ENCODE data around the gene INPP4B. TPM values are rescaled to one million over a fixed set of nuclear protein-coding genes. Genes with fewer than 3 reads are reported as not detected.

INPP4B gene
- total RNA-seq, result 10 to 100 TPM; 35.4 to 43.0 TPM

GRCh38 chr4:142846108-142846728 is at the start of gene INPP4B:
Gene INPP4B, minus strand, starts transcription at chr4:142846301.
- Mint-ChIP-seq H3K9me3 (no peaks in the 10 kb centered on the region), H3K4me3 (peak within 1 kb of the TSS; percentile 87), H3K36me3 (no peaks in the 10 kb centered on the region), H3K4me1 (peaks cover 9% of the 10 kb centered on the region), H3K27me3 (peaks cover 48% of the 10 kb centered on the region), H3K27ac (no peak within 1 kb of the TSS)
- ATAC-seq (ENCODE audit: low read depth) (peak; percentile 77), DNase-seq (peak; percentile 69)
- POLR2A ChIA-PET, result interaction anchor here (0.5 kb wide), 1 partner anchor 668 kb away, joined by 3 read pairs; no protein-coding TSS in a partner anchor

- Mint-ChIP-seq H3K4me3 (no peak overlapping the region), H3K27me3 (no peaks in the 10 kb centered on the region), H3K4me1 (no peaks in the 10 kb centered on the region), H3K27ac (no peak overlapping the region), H3K36me3 (no peaks in the 10 kb centered on the region), H3K9me3 (peaks cover 5% of the 10 kb centered on the region)
- POLR2A ChIA-PET, result no interaction called here
- DNase-seq, result no peak
- no peak for ATAC-seq (ENCODE audit: low read depth)
Measured at GRCh38 chr4:142893012-142893411, 46.9 kb upstream of the INPP4B start.

GRCh38 chr4:142886566-142886965 is 40.5 kb upstream of the INPP4B start:
- H3K9me3 Mint-ChIP-seq, result no peaks in the 10 kb centered on the region
- ATAC-seq (ENCODE audit: low read depth) (no peak), DNase-seq (no peak)
- no peak overlapping the region for H3K4me3 Mint-ChIP-seq
- POLR2A ChIA-PET, result no interaction called here
- H3K27ac Mint-ChIP-seq, result no peak overlapping the region
- H3K36me3 Mint-ChIP-seq, result no peaks in the 10 kb centered on the region
- H3K27me3 Mint-ChIP-seq, result peaks cover 5% of the 10 kb centered on the region
- no peaks in the 10 kb centered on the region for H3K4me1 Mint-ChIP-seq

GRCh38 chr4:142883040-142883832 is 37.1 kb upstream of the INPP4B start:
- POLR2A ChIA-PET, result no interaction called here
- Mint-ChIP-seq H3K4me1 (no peaks in the 10 kb centered on the region), H3K27me3 (peaks cover 5% of the 10 kb centered on the region), H3K4me3 (no peak overlapping the region), H3K27ac (no peak overlapping the region), H3K9me3 (no peaks in the 10 kb centered on the region), H3K36me3 (no peaks in the 10 kb centered on the region)
- DNase-seq (no peak), ATAC-seq (ENCODE audit: low read depth) (no peak)

GRCh38 chr4:142882159-142882558 is 36.1 kb upstream of the INPP4B start:
- no peak overlapping the region for H3K4me3 Mint-ChIP-seq

GRCh38 chr4:142881331-142881730 is 35.2 kb upstream of the INPP4B start:
- DNase-seq (no peak), ATAC-seq (ENCODE audit: low read depth) (no peak)
- Mint-ChIP-seq H3K4me1 (no peaks in the 10 kb centered on the region), H3K9me3 (no peaks in the 10 kb centered on the region), H3K4me3 (no peak overlapping the region), H3K27me3 (peaks cover 12% of the 10 kb centered on the region), H3K36me3 (no peaks in the 10 kb centered on the region), H3K27ac (no peak overlapping the region)
- POLR2A ChIA-PET, result no interaction called here

More at GRCh38 chr4:142882159-142882558, 36.1 kb upstream of the INPP4B start:
- ATAC-seq (ENCODE audit: low read depth) (no peak), DNase-seq (no peak)
- POLR2A ChIA-PET, result no interaction called here
- H3K4me1 Mint-ChIP-seq, result no peaks in the 10 kb centered on the region
- no peaks in the 10 kb centered on the region for H3K36me3 Mint-ChIP-seq
- no peaks in the 10 kb centered on the region for H3K9me3 Mint-ChIP-seq
- H3K27ac Mint-ChIP-seq, result no peak overlapping the region
- peaks cover 7% of the 10 kb centered on the region for H3K27me3 Mint-ChIP-seq

GRCh38 chr4:142875117-142875516 is 29.0 kb upstream of the INPP4B start:
- ATAC-seq (ENCODE audit: low read depth) (no peak), DNase-seq (no peak)
- Mint-ChIP-seq H3K9me3 (no peaks in the 10 kb centered on the region), H3K4me1 (no peaks in the 10 kb centered on the region), H3K36me3 (no peaks in the 10 kb centered on the region), H3K27me3 (peaks cover 16% of the 10 kb centered on the region), H3K4me3 (no peak overlapping the region), H3K27ac (no peak overlapping the region)
- POLR2A ChIA-PET, result no interaction called here

- DNase-seq (no peak), ATAC-seq (ENCODE audit: low read depth) (no peak)
- peaks cover 16% of the 10 kb centered on the region for H3K27me3 Mint-ChIP-seq
- no peaks in the 10 kb centered on the region for H3K36me3 Mint-ChIP-seq
- POLR2A ChIA-PET, result interaction anchor here (0.6 kb wide), 1 partner anchor 1576 kb away, joined by 3 read pairs; no protein-coding TSS in a partner anchor
- no peaks in the 10 kb centered on the region for H3K4me1 Mint-ChIP-seq
- no peak overlapping the region for H3K27ac Mint-ChIP-seq
- no peaks in the 10 kb centered on the region for H3K9me3 Mint-ChIP-seq
- H3K4me3 Mint-ChIP-seq, result no peak overlapping the region
Measured at GRCh38 chr4:142874684-142875083, 28.6 kb upstream of the INPP4B start.

GRCh38 chr4:142866685-142867084 is 20.6 kb upstream of the INPP4B start:
- peaks cover 2% of the 10 kb centered on the region for H3K9me3 Mint-ChIP-seq
- no peak overlapping the region for H3K27ac Mint-ChIP-seq
- H3K4me3 Mint-ChIP-seq, result no peak overlapping the region
- H3K27me3 Mint-ChIP-seq, result peaks cover 8% of the 10 kb centered on the region
- no peak for DNase-seq
- no peak for ATAC-seq (ENCODE audit: low read depth)
- POLR2A ChIA-PET, result no interaction called here
- no peaks in the 10 kb centered on the region for H3K4me1 Mint-ChIP-seq
- H3K36me3 Mint-ChIP-seq, result no peaks in the 10 kb centered on the region

- peaks cover 10% of the 10 kb centered on the region for H3K27me3 Mint-ChIP-seq
- H3K4me3 Mint-ChIP-seq, result no peak overlapping the region
- peaks cover 2% of the 10 kb centered on the region for H3K9me3 Mint-ChIP-seq
- POLR2A ChIA-PET, result no interaction called here
- H3K27ac Mint-ChIP-seq, result no peak overlapping the region
- ATAC-seq (ENCODE audit: low read depth) (no peak), DNase-seq (no peak)
- no peaks in the 10 kb centered on the region for H3K36me3 Mint-ChIP-seq
- H3K4me1 Mint-ChIP-seq, result no peaks in the 10 kb centered on the region
Measured at GRCh38 chr4:142861351-142861750, 15.2 kb upstream of the INPP4B start.

GRCh38 chr4:142858965-142859364 is 12.9 kb upstream of the INPP4B start:
- Mint-ChIP-seq H3K36me3 (no peaks in the 10 kb centered on the region), H3K4me1 (no peaks in the 10 kb centered on the region), H3K27ac (no peak overlapping the region), H3K9me3 (no peaks in the 10 kb centered on the region), H3K4me3 (no peak overlapping the region), H3K27me3 (peaks cover 20% of the 10 kb centered on the region)
- POLR2A ChIA-PET, result interaction anchor here (0.7 kb wide), 1 partner anchor 1699 kb away, joined by 3 read pairs; no protein-coding TSS in a partner anchor
- no peak for ATAC-seq (ENCODE audit: low read depth)
- no peak for DNase-seq

GRCh38 chr4:142858446-142858845 is 12.3 kb upstream of the INPP4B start:
- POLR2A ChIA-PET, result no interaction called here
- H3K9me3 Mint-ChIP-seq, result no peaks in the 10 kb centered on the region
- H3K4me3 Mint-ChIP-seq, result no peak overlapping the region
- peaks cover 22% of the 10 kb centered on the region for H3K27me3 Mint-ChIP-seq
- no peak for DNase-seq
- no peaks in the 10 kb centered on the region for H3K4me1 Mint-ChIP-seq
- H3K27ac Mint-ChIP-seq, result no peak overlapping the region
- ATAC-seq (ENCODE audit: low read depth), result no peak
- H3K36me3 Mint-ChIP-seq, result no peaks in the 10 kb centered on the region

- DNase-seq (no peak), ATAC-seq (ENCODE audit: low read depth) (no peak)
- H3K9me3 Mint-ChIP-seq, result no peaks in the 10 kb centered on the region
- H3K36me3 Mint-ChIP-seq, result no peaks in the 10 kb centered on the region
- peaks cover 21% of the 10 kb centered on the region for H3K27me3 Mint-ChIP-seq
- POLR2A ChIA-PET, result no interaction called here
- H3K27ac Mint-ChIP-seq, result no peak overlapping the region
- no peaks in the 10 kb centered on the region for H3K4me1 Mint-ChIP-seq
- no peak overlapping the region for H3K4me3 Mint-ChIP-seq
Measured at GRCh38 chr4:142856576-142856975, 10.5 kb upstream of the INPP4B start.

- Mint-ChIP-seq H3K4me3 (no peak overlapping the region), H3K36me3 (no peaks in the 10 kb centered on the region), H3K9me3 (no peaks in the 10 kb centered on the region), H3K27ac (no peak overlapping the region), H3K4me1 (peaks cover 3% of the 10 kb centered on the region), H3K27me3 (peaks cover 36% of the 10 kb centered on the region)
- ATAC-seq (ENCODE audit: low read depth) (no peak), DNase-seq (no peak)
- POLR2A ChIA-PET, result no interaction called here
Measured at GRCh38 chr4:142850478-142850877, 4.4 kb upstream of the INPP4B start.

Measured in activated naive CD8-positive, alpha-beta T cell treated with anti-CD3 and anti-CD28 coated beads, Interleukin-2, amount 10 ng/mL, durations not matched to agents 7 days and 5 days (primary cell).